RPMI8226 (cell line): ENCODE data around the gene FOXI1.

ENCODE experiments used
- DNase-seq: peaks from one replicate; pipeline ENCODE4 v3.0.0-alpha.2; 2015

The FOXI1 gene

DNA sequence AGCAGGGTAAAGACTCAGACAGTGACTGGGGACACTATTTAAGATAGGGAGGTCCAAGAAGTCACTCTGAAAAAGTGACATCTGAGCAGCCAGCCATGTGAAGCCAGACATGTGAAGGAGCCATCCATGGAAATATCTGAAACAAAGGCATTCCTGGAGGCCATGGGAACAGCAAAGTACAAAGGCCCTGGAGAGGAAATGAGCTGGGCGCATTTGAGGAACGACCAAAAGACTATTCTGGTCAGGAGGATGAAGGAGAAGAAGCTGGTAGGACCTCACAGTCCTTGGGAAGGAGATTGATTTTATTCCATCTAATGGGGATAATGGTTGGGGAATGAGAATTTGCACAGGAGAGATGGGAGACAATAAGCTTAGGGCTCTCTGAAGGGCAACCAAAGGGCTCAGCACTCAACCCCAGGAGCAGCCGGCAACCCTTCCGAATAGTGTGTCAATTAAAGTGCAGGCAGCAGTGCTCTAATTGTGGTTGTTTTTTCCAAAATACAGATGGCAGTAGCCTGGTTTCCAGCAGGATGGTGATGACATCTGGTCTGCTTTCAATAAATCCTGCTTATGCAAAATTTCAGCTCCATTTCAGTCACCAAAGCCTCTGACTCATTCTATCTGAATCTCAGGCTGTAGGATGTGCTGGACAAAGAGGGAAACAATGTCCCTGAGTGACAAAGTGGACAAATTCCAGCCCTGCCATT, 26.7 kb downstream of the FOXI1 start:
- no peak for DNase-seq

DNA sequence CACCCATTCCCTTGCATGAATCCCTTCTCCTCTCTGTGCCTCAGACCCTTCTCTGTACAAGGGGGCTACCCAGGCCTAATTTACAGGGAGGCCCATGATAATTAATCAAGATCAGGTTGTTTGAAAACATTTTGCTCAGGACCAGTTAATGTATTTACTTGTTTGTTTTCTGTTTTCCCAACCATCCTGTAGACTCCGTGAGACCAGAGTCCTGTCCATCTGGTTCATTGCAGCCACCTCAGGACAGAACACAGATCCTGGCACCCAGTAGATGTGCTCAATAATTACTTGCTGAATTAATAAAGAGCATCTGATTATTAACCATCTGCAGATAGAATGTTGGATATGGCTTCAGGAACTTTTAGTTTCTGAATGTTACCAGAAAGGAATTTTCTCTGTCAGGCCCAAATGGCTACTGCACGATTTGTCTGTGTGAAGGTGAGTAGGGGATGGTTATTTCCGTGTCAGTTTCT, 27.3 kb downstream of the FOXI1 start:
- DNase-seq: no peak

GRCh38 chr5:170135796-170136490, 30.2 kb downstream of the FOXI1 start:
- no peak for DNase-seq

DNA sequence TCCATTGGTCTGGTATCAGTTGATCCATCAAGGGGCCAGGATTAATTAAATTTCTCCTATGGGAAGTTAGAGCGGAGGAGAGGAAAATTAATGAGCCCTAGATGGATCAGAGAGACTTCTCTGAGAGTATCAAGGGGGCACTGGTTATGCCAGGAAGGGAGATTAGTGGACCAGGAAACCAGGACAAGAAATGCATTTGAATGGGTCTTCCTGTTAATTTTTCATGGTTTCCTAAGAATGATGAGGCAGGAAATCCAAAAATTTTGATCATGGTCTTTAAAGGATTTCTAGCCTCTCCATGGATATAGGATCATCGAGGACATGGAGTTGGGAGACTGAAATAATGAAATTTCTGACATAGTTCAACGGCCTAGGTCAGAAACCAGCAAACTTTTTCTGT, 30.8 kb downstream of the FOXI1 start:
- DNase-seq: no peak

DNA sequence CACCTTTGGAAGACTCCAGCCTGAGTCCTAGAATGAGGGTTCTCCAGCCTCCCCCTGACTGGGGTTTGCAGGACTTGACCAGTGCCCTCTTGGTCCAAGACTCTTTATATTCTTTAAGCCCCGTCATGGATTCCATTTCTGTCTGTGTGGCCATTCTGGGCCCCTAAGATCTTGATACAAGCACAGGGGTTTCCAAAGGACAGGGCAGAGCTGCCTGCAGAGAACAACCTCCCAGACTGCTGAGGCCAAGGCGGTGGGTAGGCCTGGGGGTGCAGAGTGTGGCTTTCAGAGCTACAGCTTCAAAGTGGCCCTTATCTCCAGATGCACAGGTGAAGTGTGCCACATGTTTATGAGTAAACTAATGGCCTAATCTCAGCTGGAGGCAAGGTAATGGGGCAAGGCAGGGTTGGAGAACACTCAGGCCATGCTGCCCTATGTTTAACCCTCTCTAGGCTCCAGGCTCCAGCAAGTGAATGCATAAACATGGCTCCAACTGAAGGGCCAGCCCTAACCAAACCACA, 32.1 kb downstream of the FOXI1 start:
- DNase-seq: no peak

DNA sequence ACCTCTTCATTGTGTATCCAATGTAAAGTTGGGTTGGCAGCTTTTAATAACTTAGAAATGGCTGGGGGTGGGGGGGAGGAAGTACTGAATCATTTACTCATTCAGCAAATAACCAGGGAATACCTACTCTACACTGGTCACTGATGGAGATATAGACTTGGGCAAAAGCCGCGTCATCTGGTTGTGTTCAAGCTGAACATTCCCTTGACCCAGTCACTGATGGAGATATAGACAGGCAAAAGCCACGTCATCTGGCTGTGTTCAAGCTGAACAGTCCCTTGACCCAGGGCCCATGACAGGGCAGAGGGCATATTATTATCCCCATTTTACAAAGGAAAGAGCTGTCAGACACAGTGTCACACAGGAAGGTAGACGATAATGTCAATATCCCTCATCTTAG, 32.6 kb downstream of the FOXI1 start:
- no peak for DNase-seq

DNA sequence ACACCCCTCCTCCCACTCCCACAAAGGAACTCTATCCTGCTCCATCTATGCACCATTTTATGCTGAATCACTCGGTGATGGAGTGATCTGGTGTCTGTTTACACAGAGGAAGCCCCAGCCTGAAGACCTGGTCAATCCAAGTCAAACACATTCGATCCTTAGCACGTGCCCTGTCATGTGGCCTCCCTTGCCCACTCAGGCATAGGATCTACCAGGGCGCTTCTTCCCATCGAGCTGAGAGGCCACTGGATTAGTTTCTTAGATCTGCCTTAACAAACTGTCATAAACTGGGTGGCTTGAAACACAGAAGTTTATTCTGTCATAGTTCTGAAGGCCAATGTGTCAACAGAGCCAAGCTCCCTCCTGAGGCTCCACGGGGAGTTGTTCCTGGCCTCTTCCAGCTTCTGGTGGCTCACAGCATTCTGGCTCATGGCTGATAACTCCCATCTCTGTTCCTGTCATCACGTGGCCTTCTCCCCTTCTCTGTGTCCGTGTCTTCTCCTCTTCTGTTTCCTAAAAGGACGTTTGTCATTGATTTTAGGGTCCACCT, 34.2 kb downstream of the FOXI1 start:
- no peak for DNase-seq

GRCh38 chr5:170141196-170141595, 35.5 kb downstream of the FOXI1 start:
- peak; percentile 85 for DNase-seq

DNA sequence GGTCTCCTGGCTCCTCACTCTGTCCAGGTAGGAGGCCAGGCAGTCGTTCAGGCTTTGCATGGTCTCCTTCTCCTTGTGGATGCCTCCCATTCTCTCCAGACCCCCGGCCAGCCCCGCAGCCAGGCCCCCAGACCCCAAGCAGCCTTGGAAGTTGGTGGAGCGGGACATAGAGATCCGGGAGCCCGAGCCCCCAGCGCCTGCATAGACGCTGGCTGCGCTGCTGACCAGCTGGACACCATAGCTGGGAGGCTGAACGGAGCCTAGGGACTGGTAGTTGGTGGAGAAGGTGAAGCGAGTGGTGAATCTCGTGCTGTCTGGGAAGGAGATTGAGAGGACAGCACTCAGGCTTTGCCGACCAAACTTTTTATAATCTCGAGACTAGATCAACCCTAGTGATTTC, 35.9 kb downstream of the FOXI1 start:
- DNase-seq: no peak

GRCh38 chr5:170142196-170142595, 36.5 kb downstream of the FOXI1 start:
- no peak for DNase-seq

DNA sequence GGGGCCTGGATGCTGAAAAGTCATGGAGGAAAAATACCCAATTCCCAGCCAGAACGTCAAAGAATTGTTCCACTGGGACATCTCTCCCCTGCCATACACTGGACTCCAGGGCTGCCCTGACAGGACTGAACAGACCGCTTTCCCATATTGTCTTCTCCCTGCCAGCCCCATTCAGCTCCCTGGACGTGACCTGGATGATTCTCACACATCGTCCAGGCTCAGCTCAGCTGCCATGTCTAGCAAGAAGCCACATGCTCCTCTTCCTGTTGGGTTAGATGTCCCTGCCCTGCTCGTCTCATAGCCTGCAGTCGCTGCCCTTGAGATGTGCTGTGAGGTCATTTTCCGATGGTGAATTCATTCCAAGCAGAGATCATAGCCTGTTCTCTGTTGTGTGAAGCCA, 37.4 kb downstream of the FOXI1 start:
- DNase-seq: no peak

DNA sequence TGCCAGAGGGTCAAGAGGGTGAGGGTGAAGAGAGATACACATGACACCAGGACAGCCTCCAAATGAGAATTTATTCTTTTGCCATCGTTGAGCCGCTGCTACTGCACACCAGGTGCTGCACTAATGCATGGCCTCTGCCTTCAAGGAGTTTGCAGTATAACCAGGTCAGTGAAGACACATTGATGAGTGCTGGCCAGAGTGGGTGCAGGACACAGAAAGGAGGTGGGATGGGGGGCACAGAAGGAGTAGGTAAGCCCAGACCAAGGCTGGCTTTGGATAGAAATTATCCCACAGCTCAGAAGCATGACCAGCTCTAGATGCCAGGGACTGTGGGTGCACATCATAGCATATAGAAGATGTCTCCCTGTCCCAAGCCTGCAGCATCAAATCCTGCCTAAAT, 38.0 kb downstream of the FOXI1 start:
- no peak for DNase-seq

DNA sequence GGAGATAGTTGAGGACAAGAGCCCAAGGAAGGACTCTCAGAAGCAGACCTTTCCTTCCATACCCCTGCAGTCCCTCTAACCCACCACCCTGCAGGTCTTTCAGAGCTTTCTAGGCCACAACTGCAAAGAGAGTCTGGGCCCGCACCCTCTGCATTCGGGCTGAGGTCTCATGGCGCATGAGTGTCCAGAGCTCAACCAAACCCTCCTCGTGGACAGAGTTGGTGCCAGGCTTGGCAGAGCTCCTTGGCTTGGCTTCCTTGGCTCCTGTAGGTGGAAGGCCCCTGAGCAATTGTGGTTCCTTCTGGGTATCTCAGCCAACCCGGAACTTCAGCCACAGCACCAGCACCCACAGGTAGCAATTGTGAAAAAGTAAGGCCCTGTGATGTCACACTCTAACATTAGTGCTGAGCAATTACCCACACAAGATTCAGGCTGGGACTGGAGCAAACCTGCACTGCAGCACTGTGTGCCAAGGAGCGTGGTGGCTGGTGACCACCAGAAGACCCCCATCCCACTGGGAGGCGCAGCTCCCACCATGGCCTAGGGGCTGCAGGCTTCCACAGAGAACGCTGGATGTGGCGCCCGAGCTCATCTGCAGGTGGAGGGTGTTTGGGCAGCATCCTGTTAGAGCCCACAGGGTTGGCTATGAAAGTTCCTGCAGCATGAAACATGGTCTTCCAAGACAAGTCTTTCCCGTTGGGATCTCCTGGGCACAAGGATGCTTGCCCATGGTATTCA, 38.8 kb downstream of the FOXI1 start:
- DNase-seq: no peak

GRCh38 chr5:170145462-170145861, 39.8 kb downstream of the FOXI1 start:
- no peak for DNase-seq

DNA sequence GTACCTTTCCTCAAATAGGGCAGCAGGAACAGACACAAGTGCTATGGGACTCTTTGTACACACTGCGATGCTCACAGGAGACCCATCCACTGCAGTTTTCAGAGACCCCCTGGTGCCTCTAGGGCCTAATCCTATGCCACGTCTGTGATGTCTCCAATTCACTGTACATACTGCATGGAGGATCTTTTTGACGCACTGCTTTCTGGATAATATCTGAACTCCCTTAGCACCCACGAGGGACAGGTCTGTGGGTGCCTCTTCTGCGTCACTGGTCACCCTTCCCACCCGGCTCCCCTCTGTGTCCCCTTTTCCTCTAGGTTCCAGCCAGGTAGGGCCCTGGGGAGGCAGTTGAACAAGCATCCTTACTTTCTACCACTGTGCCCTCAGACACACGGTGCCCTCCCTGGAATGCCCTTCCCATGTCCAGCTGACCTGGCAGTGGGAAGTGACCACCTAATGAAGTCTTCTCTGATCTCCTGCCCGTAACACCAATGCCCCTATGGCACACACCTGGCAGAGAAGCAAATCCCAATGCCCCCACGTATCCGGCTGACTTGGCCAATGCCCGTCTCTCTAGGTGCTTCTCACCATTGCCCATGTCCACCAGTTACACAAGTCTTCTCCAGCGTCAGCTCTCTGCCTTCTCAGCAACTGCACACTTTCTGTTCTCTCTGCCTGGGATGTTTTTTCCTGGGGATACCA, 41.5 kb downstream of the FOXI1 start:
- DNase-seq: no peak

DNA sequence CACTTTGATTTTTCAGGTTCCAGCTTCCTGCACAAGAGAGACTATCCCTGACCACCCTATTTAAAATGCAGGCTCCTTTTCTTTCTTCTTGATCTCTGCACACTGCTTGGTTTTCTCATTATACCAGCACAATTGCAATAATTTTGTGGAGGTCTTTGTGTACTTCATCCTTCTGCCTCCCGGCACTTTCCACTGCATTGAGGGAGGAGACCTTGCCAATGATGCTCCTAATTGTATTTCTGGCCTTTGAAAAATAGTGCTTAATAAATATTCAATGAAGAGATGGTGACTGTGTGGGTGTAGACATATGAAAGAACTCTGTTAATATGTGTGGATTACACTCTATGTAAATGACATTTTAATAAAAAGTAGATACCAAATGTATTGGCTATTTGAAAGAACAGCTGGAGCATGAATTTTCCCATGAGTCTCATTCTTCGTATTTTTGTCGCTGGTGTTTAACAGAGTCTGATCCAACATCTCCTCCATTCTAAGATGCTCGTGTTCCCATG, 42.1 kb downstream of the FOXI1 start:
- DNase-seq: no peak

DNA sequence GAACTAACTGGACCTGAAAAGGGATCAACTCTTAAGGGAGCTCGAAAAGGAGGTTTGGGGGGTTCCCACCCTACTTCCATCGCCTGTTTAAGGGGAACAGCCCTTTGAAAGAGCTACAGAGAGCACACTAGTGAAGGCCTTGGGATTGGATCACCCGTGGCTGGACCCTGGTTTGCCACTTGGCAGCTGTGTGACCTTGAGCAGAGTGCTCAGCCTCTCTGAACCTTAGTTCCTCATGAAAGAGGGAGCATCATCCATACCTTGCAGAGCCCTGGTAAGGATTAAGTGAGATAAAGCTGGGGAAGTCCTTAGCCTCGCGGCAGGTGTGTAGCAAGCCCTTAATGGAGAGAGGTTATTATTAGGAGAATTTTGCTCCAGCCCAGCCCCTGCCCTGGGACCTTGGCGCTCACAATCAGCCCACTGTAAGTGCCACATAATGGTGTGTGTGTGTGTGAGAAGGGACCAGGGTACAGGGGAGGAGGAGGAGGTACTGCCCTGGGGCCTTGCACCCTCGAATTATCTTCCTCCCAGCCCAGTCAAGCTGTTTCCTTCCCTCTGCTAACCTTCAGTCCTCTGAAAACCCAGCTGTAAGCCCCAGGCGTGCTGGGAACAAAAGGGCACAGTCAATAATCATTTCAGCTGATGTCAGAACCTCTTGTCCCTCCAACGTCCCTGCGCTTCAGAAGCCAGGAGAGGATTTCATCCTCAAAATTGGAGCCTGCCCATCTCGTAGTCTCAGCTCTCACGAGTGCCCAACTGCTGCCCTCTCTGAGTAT, 42.9 kb downstream of the FOXI1 start:
- no peak for DNase-seq

DNA sequence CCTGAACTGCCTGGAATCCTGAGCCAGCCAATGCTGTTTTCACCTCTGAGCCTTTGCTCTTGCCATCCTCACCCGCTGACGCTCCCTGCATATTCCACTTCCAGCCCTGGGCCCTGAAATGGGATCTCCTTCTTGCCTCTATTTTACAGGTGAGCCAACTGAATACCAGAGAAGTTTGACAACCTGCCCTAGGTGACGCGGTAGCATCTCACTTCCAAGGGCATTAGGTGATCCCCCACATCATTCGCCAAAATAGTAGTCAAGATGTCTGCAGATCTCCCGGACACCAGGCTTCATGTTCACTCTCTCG, 43.5 kb downstream of the FOXI1 start:
- DNase-seq: no peak

DNA sequence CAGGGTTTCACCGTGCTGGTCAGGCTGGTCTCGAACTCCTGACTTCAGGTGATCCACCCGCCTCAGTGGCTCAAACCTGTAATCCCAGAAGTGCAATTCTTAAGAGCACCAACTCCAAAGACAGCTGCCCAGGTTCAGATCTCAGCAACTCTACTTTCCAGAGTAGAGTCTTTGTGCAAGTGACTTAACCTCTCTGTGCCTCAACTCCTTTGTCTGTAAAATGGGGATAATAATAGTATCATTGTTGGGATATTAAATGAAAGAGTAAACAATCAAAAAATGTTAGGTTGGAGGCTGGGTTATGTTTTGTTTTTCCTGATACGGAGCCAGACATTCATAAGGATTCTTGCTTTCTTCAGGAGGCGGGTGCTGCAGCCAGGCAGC, 45.0 kb downstream of the FOXI1 start:
- no peak for DNase-seq

- peak; percentile 30 for DNase-seq
These were observed 45.6 kb downstream of the FOXI1 start for GRCh38 chr5:170151097-170151831.

DNA sequence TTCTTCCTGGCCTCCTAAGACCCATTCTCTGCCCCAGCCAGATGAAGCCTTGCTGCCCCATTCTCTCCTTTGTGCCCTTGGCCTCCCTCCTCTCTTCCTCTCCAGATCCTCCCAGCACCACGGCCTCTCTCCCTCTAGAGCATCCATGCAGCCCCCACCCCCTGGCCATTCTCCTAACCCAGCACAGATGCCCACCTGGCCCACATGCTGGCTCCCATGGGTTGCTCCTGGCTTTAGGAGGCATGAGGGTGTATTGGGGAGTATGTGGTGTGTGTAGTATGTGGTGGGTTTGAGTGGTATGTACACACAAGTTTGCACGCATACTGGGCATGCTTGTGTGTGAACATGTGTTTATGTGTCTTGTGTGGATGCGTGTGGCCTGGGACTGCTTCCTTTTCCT, 47.1 kb downstream of the FOXI1 start:
- no peak for DNase-seq
